Activated CD8-positive, alpha-beta T cell treated with anti-CD3 and anti-CD28 coated beads for 36 hours (primary cell): ENCODE results near the gene ARHGEF1. TPM values are rescaled to one million over a fixed set of nuclear protein-coding genes. Genes with fewer than 3 reads are reported as not detected.
A peak's percentile ranks its signal among the peaks of the same experiment; 100 is the strongest.

Source experiments
- ATAC-seq: fragments of 200-7000 bp; cut with Tn5 transposase; one replicate; pipeline ENCODE4 v1.10.0; 2021; ENCODE audit warnings: mild to moderate bottlenecking, moderate library complexity
- CTCF ChIA-PET: fragments of 350-600 bp; sonication (Branson Sonifier 250); formaldehyde crosslinking; loops from one replicate; lab custom pipeline; 2021; ENCODE audit warnings: antibody characterized with exemption; lab: Charles Lee
- POLR2A ChIA-PET: fragments of 350-600 bp; sonication (Branson Sonifier 250); formaldehyde crosslinking; loops from one replicate; lab custom pipeline; 2021; ENCODE audit warnings: antibody characterized with exemption; lab: Charles Lee
- DNase-seq: peaks from one replicate; pipeline ENCODE4 v3.0.0-alpha.2; 2020
- H3K27ac Mint-ChIP-seq: one replicate; pipeline ENCODE4 v1.8.0; 2021; ENCODE audit warnings: mild to moderate bottlenecking, mixed read lengths
- H3K27me3 Mint-ChIP-seq: one replicate; pipeline ENCODE4 v1.8.0; 2021; ENCODE audit warnings: mixed read lengths
- H3K36me3 Mint-ChIP-seq: one replicate; pipeline ENCODE4 v1.8.0; 2021; ENCODE audit warnings: low read depth, mixed read lengths
- H3K4me1 Mint-ChIP-seq: one replicate; pipeline ENCODE4 v1.8.0; 2021; ENCODE audit warnings: low read depth, mixed read lengths
- H3K4me3 Mint-ChIP-seq: one replicate; pipeline ENCODE4 v1.8.0; 2021; ENCODE audit warnings: mild to moderate bottlenecking, moderate library complexity, mixed read lengths
- H3K9me3 Mint-ChIP-seq: one replicate; pipeline ENCODE4 v1.8.0; 2021; ENCODE audit warnings: mixed read lengths
- intact Hi-C: fragments of 100-400 bp; cut with micrococcal nuclease; formaldehyde crosslinking; loops from one replicate; pipeline ENCODE4 v1.10.0; 2022
- microRNA-seq: library from miRNA; unstranded; fragments of <30 nt; microRNA quantifications from one replicate; pipeline ENCODE4 v1.2.0, GENCODE V29; 2022; ENCODE audit warnings: borderline microRNAs expressed, borderline replicate concordance
- total RNA-seq, 2 experiments: library from RNA; stranded (reverse); gene quantifications; one replicate each; pipeline ENCODE4 v1.2.3, GENCODE V29; 2021
- TF ChIP-seq, protein P1 (sequence below): fragments of 200-600 bp; IDR thresholded peaks from one replicate; pipeline ENCODE4 v1.8.0; 2022; ENCODE audit warnings: antibody characterized with exemption, mild to moderate bottlenecking

Gene ARHGEF1
- total RNA-seq, 2 experiments from 2014 or later, result 307 to 308 TPM

DNA sequence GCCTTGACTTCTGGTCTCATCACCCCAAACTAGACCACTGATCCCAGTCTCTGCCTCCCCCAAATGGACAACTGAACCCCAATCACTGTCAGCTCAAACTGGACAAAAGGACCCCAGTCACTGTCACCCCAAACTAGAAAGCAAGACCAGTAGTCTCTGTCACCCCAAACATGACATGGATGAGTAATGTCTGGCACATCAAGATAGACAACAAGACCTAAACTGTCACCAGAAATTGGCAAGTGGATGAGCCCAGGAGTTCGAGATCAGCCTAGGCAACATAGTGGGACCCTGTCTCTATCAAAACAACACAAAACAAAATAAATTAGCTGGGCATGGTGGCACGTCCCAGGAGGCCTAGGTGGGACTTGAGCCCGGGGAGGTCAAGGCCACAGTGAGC lies 64.1 kb downstream of the ARHGEF1 start:
- H3K4me1 Mint-ChIP-seq, result peaks cover 59% of the 10 kb centered on the region
- intact Hi-C loops, result loop anchor here (5.0 kb wide), 2 partner anchors 60 to 75 kb away; no protein-coding TSS in a partner anchor
- H3K36me3 Mint-ChIP-seq, result peaks cover 3% of the 10 kb centered on the region
- no peak for DNase-seq
- H3K4me3 Mint-ChIP-seq, result no peak overlapping the region
- peaks cover 4% of the 10 kb centered on the region for H3K27me3 Mint-ChIP-seq
- ChIA-PET POLR2A (interaction anchor here (0.8 to 5.2 kb wide), 8 partner anchors 11 to 87 kb away, joined by 3 to 78 read pairs (median 23); partner anchors contain the start of genes ARHGEF1, RABAC1 and RPS19), CTCF (interaction anchor here (0.8 to 9.8 kb wide), 10 partner anchors 10 to 87 kb away, joined by 3 to 110 read pairs (median 8); partner anchors contain the start of gene RPS19)
- H3K9me3 Mint-ChIP-seq, result no peaks in the 10 kb centered on the region
- TF ChIP-seq, protein P1, sequence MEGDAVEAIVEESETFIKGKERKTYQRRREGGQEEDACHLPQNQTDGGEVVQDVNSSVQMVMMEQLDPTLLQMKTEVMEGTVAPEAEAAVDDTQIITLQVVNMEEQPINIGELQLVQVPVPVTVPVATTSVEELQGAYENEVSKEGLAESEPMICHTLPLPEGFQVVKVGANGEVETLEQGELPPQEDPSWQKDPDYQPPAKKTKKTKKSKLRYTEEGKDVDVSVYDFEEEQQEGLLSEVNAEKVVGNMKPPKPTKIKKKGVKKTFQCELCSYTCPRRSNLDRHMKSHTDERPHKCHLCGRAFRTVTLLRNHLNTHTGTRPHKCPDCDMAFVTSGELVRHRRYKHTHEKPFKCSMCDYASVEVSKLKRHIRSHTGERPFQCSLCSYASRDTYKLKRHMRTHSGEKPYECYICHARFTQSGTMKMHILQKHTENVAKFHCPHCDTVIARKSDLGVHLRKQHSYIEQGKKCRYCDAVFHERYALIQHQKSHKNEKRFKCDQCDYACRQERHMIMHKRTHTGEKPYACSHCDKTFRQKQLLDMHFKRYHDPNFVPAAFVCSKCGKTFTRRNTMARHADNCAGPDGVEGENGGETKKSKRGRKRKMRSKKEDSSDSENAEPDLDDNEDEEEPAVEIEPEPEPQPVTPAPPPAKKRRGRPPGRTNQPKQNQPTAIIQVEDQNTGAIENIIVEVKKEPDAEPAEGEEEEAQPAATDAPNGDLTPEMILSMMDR, result no peak
- H3K27ac Mint-ChIP-seq, result peak overlapping the region; percentile 84
- no peak for ATAC-seq

DNA sequence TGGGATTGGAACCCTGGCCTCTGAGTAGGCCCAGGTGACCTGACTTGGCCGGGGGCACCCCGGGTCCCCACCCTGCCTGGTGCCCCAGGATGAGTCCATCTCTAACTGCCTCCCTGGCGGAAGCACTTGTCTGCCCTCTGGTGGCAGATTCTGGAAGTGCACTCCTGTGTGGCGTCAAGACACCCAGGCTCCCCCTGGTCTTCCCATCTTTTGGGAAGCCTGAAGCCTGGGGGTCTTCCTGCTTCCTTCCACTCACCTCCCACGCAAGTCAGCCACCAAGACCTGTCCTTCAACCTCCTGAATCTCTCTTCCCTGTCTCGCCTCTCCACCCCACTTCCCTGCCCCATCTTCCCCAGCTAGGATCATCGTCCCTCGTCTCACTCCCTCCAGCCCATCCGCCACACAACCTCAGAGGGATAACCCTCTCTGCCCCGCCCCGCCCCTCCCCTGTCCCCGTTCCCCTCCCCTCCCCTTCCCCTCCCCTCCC lies 68.7 kb downstream of the ARHGEF1 start:
- TF ChIP-seq, protein P1, result peak; percentile 100
- intact Hi-C loops, result no loop called here
- H3K36me3 Mint-ChIP-seq, result peaks cover 1% of the 10 kb centered on the region
- H3K27me3 Mint-ChIP-seq, result no peaks in the 10 kb centered on the region
- no peaks in the 10 kb centered on the region for H3K9me3 Mint-ChIP-seq
- H3K4me1 Mint-ChIP-seq, result peaks cover 28% of the 10 kb centered on the region
- ChIA-PET CTCF (interaction anchor here (0.6 to 9.8 kb wide), 14 partner anchors 10 to 159 kb away, joined by 3 to 110 read pairs (median 4); partner anchors contain the start of genes CD79A and RPS19), POLR2A (interaction anchor here (1.0 to 2.2 kb wide), 3 partner anchors 41 to 85 kb away, joined by 3 to 15 read pairs (median 6); no protein-coding TSS in a partner anchor)
- no peak overlapping the region for H3K4me3 Mint-ChIP-seq
- DNase-seq (peak; percentile 94), ATAC-seq (peak; percentile 96)
- H3K27ac Mint-ChIP-seq, result peak overlapping the region; percentile 58

GRCh38 chr19:41955521-41955920 lies 72.5 kb downstream of the ARHGEF1 start:
- TF ChIP-seq, protein P1, result no peak
- Mint-ChIP-seq H3K27ac (peak overlapping the region; percentile 2), H3K4me1 (peaks cover 24% of the 10 kb centered on the region), H3K9me3 (no peaks in the 10 kb centered on the region), H3K4me3 (no peak overlapping the region), H3K27me3 (no peaks in the 10 kb centered on the region), H3K36me3 (peaks cover 1% of the 10 kb centered on the region)
- ChIA-PET CTCF (interaction anchor here (0.9 to 4.3 kb wide), 2 partner anchors 82 to 163 kb away, joined by 3 to 33 read pairs; no protein-coding TSS in a partner anchor), POLR2A (interaction anchor here (0.7 to 3.9 kb wide), 3 partner anchors 10 to 96 kb away, joined by 3 to 37 read pairs (median 3); no protein-coding TSS in a partner anchor)
- ATAC-seq (no peak), DNase-seq (no peak)
- intact Hi-C loops, result no loop called here

- intact Hi-C loops, result no loop called here
- no peak for ATAC-seq
- TF ChIP-seq, protein P1, result no peak
- no peak for DNase-seq
- no peaks in the 10 kb centered on the region for H3K27me3 Mint-ChIP-seq
- ChIA-PET POLR2A (interaction anchor here (0.6 to 3.9 kb wide), 6 partner anchors 11 to 96 kb away, joined by 3 to 37 read pairs (median 3); partner anchors contain the start of gene RPS19), CTCF (interaction anchor here (0.8 to 4.6 kb wide), 8 partner anchors 9 to 163 kb away, joined by 3 to 33 read pairs (median 6); partner anchors contain the start of genes CEACAM3 and ERFL)
- H3K27ac Mint-ChIP-seq, result no peak overlapping the region
- H3K36me3 Mint-ChIP-seq, result peaks cover 1% of the 10 kb centered on the region
- no peaks in the 10 kb centered on the region for H3K9me3 Mint-ChIP-seq
- no peak overlapping the region for H3K4me3 Mint-ChIP-seq
- H3K4me1 Mint-ChIP-seq, result peaks cover 18% of the 10 kb centered on the region
Observed at GRCh38 chr19:41956621-41957020, 73.6 kb downstream of the ARHGEF1 start.

Small RNA genes lying within 50 kb of the gene (microRNA-seq; reads per million reads assigned to microRNA genes)
- gene MIR6797, result 3.0 reads per million, percentile 4 among the genes with 10 or more reads in this experiment

Other genes starting within 250 kb of the ARHGEF1 start
- gene CEACAM7, start 194.9 kb upstream of the ARHGEF1 start, total RNA-seq, result not detected
- gene CEACAM5, start 174.6 kb upstream of the ARHGEF1 start, total RNA-seq, result not detected
- gene CEACAM6, start 127.7 kb upstream of the ARHGEF1 start, total RNA-seq, result not detected
- not detected for gene CEACAM3, start 86.6 kb upstream of the ARHGEF1 start, total RNA-seq
- not detected for gene LYPD4, start 38.5 kb upstream of the ARHGEF1 start, total RNA-seq
- gene DMRTC2, start 38.1 kb upstream of the ARHGEF1 start, total RNA-seq, result not detected
- 1,000 to 10,000 TPM; 3,454 to 3,479 TPM for gene RPS19, start 22.9 kb upstream of the ARHGEF1 start, total RNA-seq
- 10 to 100 TPM; 19.3 to 21.0 TPM for gene CD79A, start 5.9 kb upstream of the ARHGEF1 start, total RNA-seq
- gene ERFL, start 45.3 kb downstream of the ARHGEF1 start, total RNA-seq, result 1 to 10 TPM; 1.5 to 1.6 TPM
- gene RABAC1, start 76.1 kb downstream of the ARHGEF1 start, total RNA-seq, result 10 to 100 TPM; 49.6 to 52.4 TPM
- 1 to 10 TPM; 5.5 to 5.9 TPM for gene ATP1A3, start 111.0 kb downstream of the ARHGEF1 start, total RNA-seq
- gene GRIK5, start 187.0 kb downstream of the ARHGEF1 start, total RNA-seq, result under 1 TPM; 0.63 to 0.95 TPM
- gene ZNF574, start 193.0 kb downstream of the ARHGEF1 start, total RNA-seq, result 10 to 100 TPM; 12.4 to 12.8 TPM
- 10 to 100 TPM; 37.7 to 40.7 TPM for gene POU2F2, start 249.3 kb downstream of the ARHGEF1 start, total RNA-seq